ENCODE measurements around the gene ZNF597. TPM values are rescaled to one million over a fixed set of nuclear protein-coding genes. Genes with fewer than 3 reads are reported as not detected.

The ZNF597 gene
- total RNA-seq, 1 donor from 2014 or later: 2.3 TPM

- DNase-seq: no peak
Observed at GRCh38 chr16:3454631-3455147, 11.4 kb upstream of the ZNF597 start.

GRCh38 chr16:3454093-3454492 is 10.8 kb upstream of the ZNF597 start:
- DNase-seq: no peak

GRCh38 chr16:3444032-3444388 is 706 bp upstream of the ZNF597 start:
- peak; percentile 48 for DNase-seq

- no peak for DNase-seq
Observed at GRCh38 chr16:3439637-3440036, 3.7 kb downstream of the ZNF597 start.

GRCh38 chr16:3434373-3434772 is 8.9 kb downstream of the ZNF597 start:
- DNase-seq: no peak

GRCh38 chr16:3431779-3432219 is 11.5 kb downstream of the ZNF597 start:
- peak; percentile 52 for DNase-seq

GRCh38 chr16:3413730-3414379 is 29.4 kb downstream of the ZNF597 start:
- DNase-seq: no peak

- DNase-seq: no peak
Observed at GRCh38 chr16:3408561-3409197, 34.6 kb downstream of the ZNF597 start.

GRCh38 chr16:3401719-3402397 is 41.4 kb downstream of the ZNF597 start:
- DNase-seq: no peak

GRCh38 chr16:3400779-3401688 is 42.3 kb downstream of the ZNF597 start, which contains the start of the genes ZNF174 and ZSCAN32:
Gene ZNF174, plus strand, starts transcription at chr16:3401215. Its CDS starts 790 bp downstream, at chr16:3402005.
Gene ZSCAN32, minus strand, starts transcription at chr16:3401004. Its CDS starts 3,447 bp downstream, at chr16:3397557.
- peak; percentile 99 for DNase-seq

- DNase-seq: no peak
Observed at GRCh38 chr16:3400446-3400778, 42.9 kb downstream of the ZNF597 start.

GRCh38 chr16:3389663-3390338 is 53.5 kb downstream of the ZNF597 start:
- DNase-seq: no peak

- DNase-seq: no peak
Observed at GRCh38 chr16:3388325-3388724, 55.0 kb downstream of the ZNF597 start.

- DNase-seq: no peak
Observed at GRCh38 chr16:3383045-3383448, 60.3 kb downstream of the ZNF597 start.

Small RNA genes lying within 50 kb of the gene (small RNA-seq; reads per million reads assigned to genes)
- not detected for gene MIR6126 (ENCODE audit: low replicate concordance)

Other genes with a start within 250 kb of the ZNF597 start
- gene ZNF200, start 208.3 kb downstream of the ZNF597 start, total RNA-seq: 8.3 TPM
- 2.1 TPM for gene MEFV, start 186.9 kb downstream of the ZNF597 start, total RNA-seq
- 50.4 TPM for gene ZNF263, start 160.0 kb downstream of the ZNF597 start, total RNA-seq
- 11.1 TPM for gene TIGD7, start 138.1 kb downstream of the ZNF597 start, total RNA-seq
- gene ZNF75A, start 138.0 kb downstream of the ZNF597 start, total RNA-seq: 32.0 TPM
- 0.21 TPM for gene OR2C1, start 87.6 kb downstream of the ZNF597 start, total RNA-seq
- gene ZSCAN32, start 42.5 kb downstream of the ZNF597 start, total RNA-seq: 11.1 TPM
- gene ZNF174, start 42.3 kb downstream of the ZNF597 start, total RNA-seq: 7.6 TPM
- 15.7 TPM for gene NAA60, start 176 bp upstream of the ZNF597 start, total RNA-seq
- not detected for gene C16orf90, start 52.0 kb upstream of the ZNF597 start, total RNA-seq
- 26.3 TPM for gene CLUAP1, start 57.5 kb upstream of the ZNF597 start, total RNA-seq
- gene NLRC3, start 133.9 kb upstream of the ZNF597 start, total RNA-seq: 0.72 TPM
- 5.9 TPM for gene SLX4, start 168.1 kb upstream of the ZNF597 start, total RNA-seq
- 41.1 TPM for gene DNASE1, start 211.2 kb upstream of the ZNF597 start, total RNA-seq

Measured in tongue (tissue), 3 donors.